OCI-LY1 (cell line): Measurements from ENCODE around the gene DNAJB5.

Source experiments
- H2AFZ ChIP-seq: fragments of 200-600 bp; sonication (generic), shearing (Covaris generic); 2 replicates; pipeline ENCODE4 v1.6.0; 2014; ENCODE audit warnings: antibody characterized with exemption, mild to moderate bottlenecking, low read length
- H3F3A ChIP-seq: fragments of 200-600 bp; sonication (generic), shearing (Covaris generic); 2 replicates; pipeline ENCODE4 v1.6.0; 2014; ENCODE audit warnings: mild to moderate bottlenecking, antibody characterized with exemption, low read length, moderate library complexity; ENCODE audit not compliant: insufficient read depth
- H3K27ac ChIP-seq: fragments of 200-600 bp; sonication (generic); 2 replicates; pipeline ENCODE4 v1.5.1; 2014; ENCODE audit warnings: low read length, mixed run types, mild to moderate bottlenecking, low read depth; ENCODE audit not compliant: poor library complexity, severe bottlenecking
- H3K27me3 ChIP-seq: fragments of 200-600 bp; sonication (generic); 2 replicates; pipeline ENCODE4 v1.6.0; 2014; ENCODE audit warnings: antibody characterized with exemption, mild to moderate bottlenecking, low read length, moderate library complexity; ENCODE audit not compliant: insufficient read depth
- H3K36me3 ChIP-seq: fragments of 200-600 bp; sonication (generic); 2 replicates; pipeline ENCODE4 v1.6.1; 2014; ENCODE audit warnings: mild to moderate bottlenecking, antibody characterized with exemption, low read length, moderate library complexity, mixed read lengths; ENCODE audit not compliant: insufficient read depth
- H3K4me1 ChIP-seq: fragments of 200-600 bp; sonication (generic); 2 replicates; pipeline ENCODE4 v1.5.1; 2014; ENCODE audit warnings: mild to moderate bottlenecking, low read length, moderate library complexity; ENCODE audit not compliant: insufficient read depth, severe bottlenecking
- H3K4me2 ChIP-seq: fragments of 200-600 bp; sonication (generic), shearing (Covaris generic); 2 replicates; pipeline ENCODE4 v1.6.1; 2014; ENCODE audit warnings: low read length
- H3K4me3 ChIP-seq: fragments of 200-600 bp; sonication (generic); 2 replicates; pipeline ENCODE4 v1.5.1; 2014; ENCODE audit warnings: low read length, low read depth, mild to moderate bottlenecking, mixed read lengths; ENCODE audit not compliant: poor library complexity, severe bottlenecking
- H3K79me2 ChIP-seq: fragments of 200-600 bp; shearing (Covaris generic); 2 replicates; pipeline ENCODE4 v1.6.1; 2016; ENCODE audit warnings: mixed run types, low read length, mixed read lengths; ENCODE audit not compliant: insufficient read depth
- H3K9ac ChIP-seq: fragments of 200-600 bp; sonication (generic), shearing (Covaris generic); 2 replicates; pipeline ENCODE4 v1.6.1; 2014; ENCODE audit warnings: mild to moderate bottlenecking, low read length, mixed read lengths
- H3K9me2 ChIP-seq: fragments of 200-600 bp; sonication (generic), shearing (Covaris generic); 2 replicates; pipeline ENCODE4 v1.6.1; 2014; ENCODE audit warnings: low read depth, mild to moderate bottlenecking, low read length, mixed read lengths
- H3K9me3 ChIP-seq: fragments of 200-600 bp; shearing (Covaris generic); 2 replicates; pipeline ENCODE4 v1.6.1; 2014; ENCODE audit warnings: low read length, mixed read lengths
- H4K20me1 ChIP-seq: fragments of 200-600 bp; sonication (generic), shearing (Covaris generic); 2 replicates; pipeline ENCODE4 v1.6.0; 2016; ENCODE audit warnings: mild to moderate bottlenecking, low read length; ENCODE audit not compliant: insufficient read depth
- EZH2 ChIP-seq: fragments of 200-600 bp; sonication (generic), shearing (Covaris generic); IDR thresholded peaks from 2 replicates; pipeline ENCODE4 v1.8.0; 2017; ENCODE audit warnings: borderline replicate concordance, mixed run types, mild to moderate bottlenecking, antibody characterized with exemption, low read length, moderate library complexity, mixed read lengths
- TF ChIP-seq, protein P1 (sequence below): fragments of 200-600 bp; sonication (generic), shearing (Covaris generic); IDR thresholded peaks from 2 replicates; pipeline ENCODE4 v1.5.1; 2017; ENCODE audit warnings: mild to moderate bottlenecking, antibody characterized with exemption, low read length, moderate library complexity, mixed read lengths

DNAJB5 gene

DNA sequence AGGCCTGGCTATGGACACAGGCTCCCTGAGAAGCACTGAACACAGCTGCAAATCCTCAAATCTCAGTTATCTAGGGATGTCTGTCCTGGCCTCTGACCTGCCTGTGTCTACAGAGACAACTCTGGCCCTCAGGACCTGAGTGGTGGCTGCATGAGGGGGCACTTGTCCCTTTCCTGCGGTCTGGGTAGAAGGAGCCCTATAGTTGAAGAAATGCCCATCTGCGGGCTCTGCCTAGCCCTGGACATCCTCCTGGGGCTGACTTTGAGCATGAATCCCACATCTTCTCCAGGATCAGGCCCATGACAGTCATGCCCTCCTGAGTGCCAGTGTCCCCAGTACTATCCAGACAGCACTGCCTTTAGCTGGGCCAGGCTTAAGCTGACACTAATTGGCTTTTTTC lies 10.0 kb downstream of the DNAJB5 start:
- no peak overlapping the region for H3K27ac ChIP-seq
- H4K20me1 ChIP-seq, result no peaks in the 10 kb centered on the region
- H3K79me2 ChIP-seq, result no peaks in the 10 kb centered on the region
- no peaks in the 10 kb centered on the region for H3K36me3 ChIP-seq
- H3K4me3 ChIP-seq, result no peak overlapping the region
- H3K9me3 ChIP-seq, result no peaks in the 10 kb centered on the region
- no peaks in the 10 kb centered on the region for H3K4me1 ChIP-seq
- TF ChIP-seq EZH2, result no peak
- TF ChIP-seq, protein P1, sequence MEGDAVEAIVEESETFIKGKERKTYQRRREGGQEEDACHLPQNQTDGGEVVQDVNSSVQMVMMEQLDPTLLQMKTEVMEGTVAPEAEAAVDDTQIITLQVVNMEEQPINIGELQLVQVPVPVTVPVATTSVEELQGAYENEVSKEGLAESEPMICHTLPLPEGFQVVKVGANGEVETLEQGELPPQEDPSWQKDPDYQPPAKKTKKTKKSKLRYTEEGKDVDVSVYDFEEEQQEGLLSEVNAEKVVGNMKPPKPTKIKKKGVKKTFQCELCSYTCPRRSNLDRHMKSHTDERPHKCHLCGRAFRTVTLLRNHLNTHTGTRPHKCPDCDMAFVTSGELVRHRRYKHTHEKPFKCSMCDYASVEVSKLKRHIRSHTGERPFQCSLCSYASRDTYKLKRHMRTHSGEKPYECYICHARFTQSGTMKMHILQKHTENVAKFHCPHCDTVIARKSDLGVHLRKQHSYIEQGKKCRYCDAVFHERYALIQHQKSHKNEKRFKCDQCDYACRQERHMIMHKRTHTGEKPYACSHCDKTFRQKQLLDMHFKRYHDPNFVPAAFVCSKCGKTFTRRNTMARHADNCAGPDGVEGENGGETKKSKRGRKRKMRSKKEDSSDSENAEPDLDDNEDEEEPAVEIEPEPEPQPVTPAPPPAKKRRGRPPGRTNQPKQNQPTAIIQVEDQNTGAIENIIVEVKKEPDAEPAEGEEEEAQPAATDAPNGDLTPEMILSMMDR, result no peak
- no peak overlapping the region for H3K9ac ChIP-seq
- H3K27me3 ChIP-seq, result no peaks in the 10 kb centered on the region
- no peak overlapping the region for H2AFZ ChIP-seq
- no peaks in the 10 kb centered on the region for H3K9me2 ChIP-seq
- H3F3A ChIP-seq, result no peaks in the 10 kb centered on the region
- no peak overlapping the region for H3K4me2 ChIP-seq

DNA sequence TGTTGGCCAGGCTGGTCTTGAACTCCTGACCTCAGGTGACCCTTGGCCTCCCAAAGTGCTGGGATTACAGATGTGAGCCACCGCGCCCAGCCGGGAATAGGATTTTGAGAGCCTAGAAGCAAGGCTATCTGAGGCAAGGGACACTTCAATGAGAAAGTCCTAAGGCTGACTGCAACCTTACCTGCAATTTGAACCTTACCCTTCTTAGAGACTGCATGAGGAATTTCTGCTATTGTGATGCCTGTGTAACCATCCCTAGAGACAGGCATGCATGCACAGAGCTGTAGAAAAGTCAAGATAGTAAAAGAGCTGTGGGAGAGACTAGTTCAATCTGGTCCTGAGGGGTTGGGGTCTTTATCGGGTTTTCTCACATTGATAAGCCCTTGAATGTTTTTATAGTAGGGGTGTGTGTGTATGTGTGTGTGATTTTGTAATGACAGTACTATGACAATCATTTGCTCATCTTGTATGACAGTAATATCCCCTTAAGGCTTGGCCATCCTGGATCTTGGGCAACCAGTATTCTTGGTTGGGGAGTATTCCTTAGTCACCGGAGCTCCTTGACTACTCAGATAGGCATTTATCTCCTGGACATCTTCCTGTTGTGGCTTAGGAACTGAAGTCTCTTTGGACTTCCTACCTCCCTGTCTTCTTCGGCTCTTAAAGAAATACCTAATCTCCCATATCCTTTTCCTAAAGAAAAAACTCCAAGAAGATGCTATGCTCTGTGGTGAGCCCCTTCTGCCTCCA lies 11.2 kb downstream of the DNAJB5 start:
- Histone ChIP-seq H2AFZ (no peak overlapping the region), H3K4me2 (no peak overlapping the region), H3K36me3 (no peaks in the 10 kb centered on the region), H3K27ac (no peak overlapping the region), H3K27me3 (no peaks in the 10 kb centered on the region), H3F3A (no peaks in the 10 kb centered on the region), H3K9me3 (no peaks in the 10 kb centered on the region), H4K20me1 (no peaks in the 10 kb centered on the region), H3K9ac (no peak overlapping the region), H3K4me3 (no peak overlapping the region), H3K9me2 (no peaks in the 10 kb centered on the region), H3K4me1 (no peaks in the 10 kb centered on the region), H3K79me2 (no peaks in the 10 kb centered on the region)
- TF ChIP-seq, protein P1, result no peak
- TF ChIP-seq EZH2, result no peak

DNA sequence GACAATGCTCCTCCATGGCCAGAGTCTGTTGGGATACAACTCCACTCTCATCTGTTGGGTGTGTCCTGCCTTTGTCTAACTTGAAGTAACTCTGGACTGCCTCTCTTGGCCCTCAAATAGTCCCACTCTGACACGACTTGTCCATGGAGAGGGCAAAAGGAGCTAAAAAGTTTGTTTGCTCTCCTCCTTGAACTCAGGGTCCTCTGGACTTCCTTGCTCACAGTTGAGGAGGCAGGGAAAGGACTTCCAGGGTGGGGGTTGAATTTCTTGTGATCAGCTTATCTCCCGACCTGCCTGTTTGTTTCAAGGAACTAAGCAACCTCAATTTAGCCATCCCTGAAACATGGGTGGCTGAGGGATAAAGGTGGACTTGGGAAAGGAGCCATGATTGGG lies 11.7 kb downstream of the DNAJB5 start:
- H3F3A ChIP-seq, result no peaks in the 10 kb centered on the region
- H3K79me2 ChIP-seq, result no peaks in the 10 kb centered on the region
- H3K4me2 ChIP-seq, result no peak overlapping the region
- no peaks in the 10 kb centered on the region for H3K9me2 ChIP-seq
- no peaks in the 10 kb centered on the region for H3K36me3 ChIP-seq
- no peaks in the 10 kb centered on the region for H3K4me1 ChIP-seq
- H3K27me3 ChIP-seq, result no peaks in the 10 kb centered on the region
- H3K4me3 ChIP-seq, result no peak overlapping the region
- no peak overlapping the region for H2AFZ ChIP-seq
- no peak for TF ChIP-seq EZH2
- TF ChIP-seq, protein P1, result no peak
- H3K27ac ChIP-seq, result no peak overlapping the region
- no peaks in the 10 kb centered on the region for H3K9me3 ChIP-seq
- no peak overlapping the region for H3K9ac ChIP-seq
- H4K20me1 ChIP-seq, result no peaks in the 10 kb centered on the region
